Measurements from ENCODE around the gene ZNF722.
"Not testable (repeated sequence)": the region's sequence is repeated elsewhere in the genome, so short reads cannot be mapped to it uniquely, and the experiment has no call there.

The ZNF722 gene

GRCh38 chr7:63998549-63998948 lies at the start of gene ZNF722:
Gene ZNF722 (plus strand): TSS chr7:63998849. CDS start chr7:63998962, 113 bp downstream.
- no peak for DNase-seq

GRCh38 chr7:63953181-63953580 lies 45.5 kb upstream of the ZNF722 start:
- no peak for DNase-seq

GRCh38 chr7:63968629-63969028 lies 30.0 kb upstream of the ZNF722 start:
- DNase-seq: no peak

GRCh38 chr7:64015496-64015895 lies 16.8 kb downstream of the ZNF722 start:
- DNase-seq: not testable (repeated sequence)

GRCh38 chr7:64035388-64035787 lies 36.7 kb downstream of the ZNF722 start:
- no peak for DNase-seq

GRCh38 chr7:64037095-64037494 lies 38.4 kb downstream of the ZNF722 start:
- no peak for DNase-seq

- peak; percentile 98 for DNase-seq
These were observed 46.8 kb downstream of the ZNF722 start, which contains the start of gene ZNF727 for GRCh38 chr7:64045301-64046040. Gene ZNF727 (plus strand): TSS chr7:64045434. CDS start chr7:64045622, 188 bp downstream.

GRCh38 chr7:64046041-64046389 lies 47.4 kb downstream of the ZNF722 start:
- DNase-seq: peak; percentile 55
